Brain microvascular endothelial cell (primary cell): ENCODE measurements around the gene SDK2.

ENCODE experiments used
- DNase-seq: peaks from one replicate; pipeline ENCODE4 v3.0.0-alpha.2; 2020
- H3K27ac ChIP-seq: fragments of 250-450 bp; sonication (Bioruptor Pico); 2 replicates; pipeline ENCODE4 v1.5.1; 2020; ENCODE audit warnings: mild to moderate bottlenecking, moderate library complexity
- H3K27me3 ChIP-seq: fragments of 250-450 bp; sonication (Bioruptor Pico); replicated peaks from 2 replicates; pipeline ENCODE4 v1.5.1; 2020; ENCODE audit warnings: mild to moderate bottlenecking
- H3K36me3 ChIP-seq: fragments of 250-450 bp; sonication (Bioruptor Pico); replicated peaks from 2 replicates; pipeline ENCODE4 v1.5.1; 2020; ENCODE audit warnings: mild to moderate bottlenecking
- H3K4me3 ChIP-seq: 2 replicates; pipeline ENCODE4 v1.5.1; 2011; ENCODE audit warnings: low read depth, mild to moderate bottlenecking, control low read depth, low read length, moderate library complexity
- in situ Hi-C: cut with HindIII; loops from 2 replicates; pipeline ENCODE4 v1.10.0; 2017; ENCODE audit warnings: low sequenced_read_pairs, low pct_ligation_motif_present
- TF ChIP-seq, protein P1 (sequence below): IDR thresholded peaks from 2 replicates; pipeline ENCODE4 v1.5.1; 2011; ENCODE audit warnings: low read depth, mild to moderate bottlenecking, moderate library complexity, low read length, control low read depth, inconsistent platforms; ENCODE audit errors: missing control alignments

Gene SDK2

GRCh38 chr17:73552300-73553048 lies 91.8 kb downstream of the SDK2 start:
- H3K27ac ChIP-seq = no peak overlapping the region
- H3K27me3 ChIP-seq = no peaks in the 10 kb centered on the region
- H3K4me3 ChIP-seq = no peak overlapping the region
- no peak for DNase-seq
- no peaks in the 10 kb centered on the region for H3K36me3 ChIP-seq
- in situ Hi-C loops = no loop called here
- TF ChIP-seq, protein P1, sequence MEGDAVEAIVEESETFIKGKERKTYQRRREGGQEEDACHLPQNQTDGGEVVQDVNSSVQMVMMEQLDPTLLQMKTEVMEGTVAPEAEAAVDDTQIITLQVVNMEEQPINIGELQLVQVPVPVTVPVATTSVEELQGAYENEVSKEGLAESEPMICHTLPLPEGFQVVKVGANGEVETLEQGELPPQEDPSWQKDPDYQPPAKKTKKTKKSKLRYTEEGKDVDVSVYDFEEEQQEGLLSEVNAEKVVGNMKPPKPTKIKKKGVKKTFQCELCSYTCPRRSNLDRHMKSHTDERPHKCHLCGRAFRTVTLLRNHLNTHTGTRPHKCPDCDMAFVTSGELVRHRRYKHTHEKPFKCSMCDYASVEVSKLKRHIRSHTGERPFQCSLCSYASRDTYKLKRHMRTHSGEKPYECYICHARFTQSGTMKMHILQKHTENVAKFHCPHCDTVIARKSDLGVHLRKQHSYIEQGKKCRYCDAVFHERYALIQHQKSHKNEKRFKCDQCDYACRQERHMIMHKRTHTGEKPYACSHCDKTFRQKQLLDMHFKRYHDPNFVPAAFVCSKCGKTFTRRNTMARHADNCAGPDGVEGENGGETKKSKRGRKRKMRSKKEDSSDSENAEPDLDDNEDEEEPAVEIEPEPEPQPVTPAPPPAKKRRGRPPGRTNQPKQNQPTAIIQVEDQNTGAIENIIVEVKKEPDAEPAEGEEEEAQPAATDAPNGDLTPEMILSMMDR = no peak

DNA sequence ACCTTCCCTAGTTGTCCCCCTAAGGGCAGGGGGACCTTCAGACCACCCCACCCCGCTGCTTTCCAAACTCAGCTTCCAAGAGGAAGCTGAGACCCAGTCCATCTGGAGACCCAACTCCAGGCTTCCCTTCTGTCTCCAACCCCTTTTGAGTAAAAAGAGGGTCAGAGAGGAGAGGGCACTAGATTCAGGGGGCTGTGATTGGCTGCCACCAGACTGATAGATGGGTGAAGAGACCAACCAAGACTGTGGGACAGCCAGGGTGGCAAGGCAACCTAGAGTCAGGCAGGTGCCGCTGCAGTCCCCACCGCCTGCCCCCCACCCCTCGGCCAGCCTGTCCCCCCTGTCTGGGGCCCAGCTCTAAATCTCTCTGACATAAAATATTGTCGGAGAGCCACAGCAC lies 92.5 kb downstream of the SDK2 start:
- Histone ChIP-seq H3K27ac (no peak overlapping the region), H3K27me3 (no peaks in the 10 kb centered on the region), H3K36me3 (no peaks in the 10 kb centered on the region), H3K4me3 (no peak overlapping the region)
- in situ Hi-C loops = no loop called here
- DNase-seq = no peak
- TF ChIP-seq, protein P1 = no peak

DNA sequence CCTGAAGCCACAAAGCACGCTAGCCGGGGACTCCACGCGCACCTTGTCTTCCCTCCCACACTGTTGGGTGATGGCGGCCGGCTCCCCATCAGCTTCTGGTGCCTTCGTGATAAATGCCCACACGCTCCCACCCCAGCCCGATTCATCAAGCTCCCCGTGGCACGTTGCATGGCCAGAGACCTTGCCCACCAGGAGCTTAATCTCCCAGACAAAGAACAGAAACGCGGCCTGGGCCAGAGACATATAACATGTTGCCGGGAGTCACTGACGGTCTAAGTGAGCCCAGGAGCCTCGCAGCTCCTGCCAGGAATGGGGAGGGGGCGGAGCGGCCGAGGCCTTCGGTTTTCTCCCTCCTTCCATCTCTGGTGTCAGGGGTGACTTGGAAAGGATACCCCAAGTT lies 93.1 kb downstream of the SDK2 start:
- TF ChIP-seq, protein P1 = no peak
- Histone ChIP-seq H3K27me3 (no peaks in the 10 kb centered on the region), H3K27ac (no peak overlapping the region), H3K4me3 (no peak overlapping the region), H3K36me3 (no peaks in the 10 kb centered on the region)
- no peak for DNase-seq
- in situ Hi-C loops = no loop called here

GRCh38 chr17:73550556-73550955 lies 93.7 kb downstream of the SDK2 start:
- in situ Hi-C loops = no loop called here
- Histone ChIP-seq H3K27ac (no peak overlapping the region), H3K36me3 (no peaks in the 10 kb centered on the region), H3K27me3 (no peaks in the 10 kb centered on the region), H3K4me3 (no peak overlapping the region)
- no peak for DNase-seq
- TF ChIP-seq, protein P1 = no peak

GRCh38 chr17:73549841-73550430 lies 94.3 kb downstream of the SDK2 start:
- in situ Hi-C loops = no loop called here
- no peak for DNase-seq
- no peak overlapping the region for H3K27ac ChIP-seq
- H3K27me3 ChIP-seq = no peaks in the 10 kb centered on the region
- TF ChIP-seq, protein P1 = no peak
- no peak overlapping the region for H3K4me3 ChIP-seq
- no peaks in the 10 kb centered on the region for H3K36me3 ChIP-seq
